Lower leg skin (tissue), 4 donors: ENCODE results near the gene HYDIN. TPM values are rescaled to one million over a fixed set of nuclear protein-coding genes. Genes with fewer than 3 reads are reported as not detected.

Experiments
- DNase-seq, 2 donors: peaks; one replicate each; pipeline ENCODE4 v3.0.0-alpha.2; 2019; ENCODE audit warnings: low spot score in 2 of 2
- H3K4me3 ChIP-seq: fragments of 200-600 bp; sonication (generic); 2 replicates; pipeline ENCODE4 v1.5.1; 2017; ENCODE audit warnings: mild to moderate bottlenecking, low read depth; ENCODE audit not compliant: poor library complexity, severe bottlenecking
- POLR2A ChIP-seq, 2 donors: fragments of 450-650 bp; IDR thresholded peaks; one replicate each; pipeline ENCODE4 v1.6.1; 2016 to 2017; ENCODE audit warnings: antibody characterized with exemption in 2 of 2, mild to moderate bottlenecking in 1 of 2, moderate library complexity in 1 of 2
- WGBS, 2 donors: methylation state at CpG; one replicate each; pipeline ENCODE4 v1.1.5; 2018; 5-methylcytosine and 5-hydroxymethylcytosine counted together
- intact Hi-C: fragments of 100-400 bp; cut with DNase I; formaldehyde crosslinking; loops from one replicate; pipeline ENCODE4 v1.15.0; 2023; ENCODE audit warnings: low total_unique reads
- total RNA-seq, 4 donors: library from RNA; depleted of rRNA; stranded (reverse); fragments of >200 nt; gene quantifications; one replicate each; pipeline ENCODE4 v1.1.0, GENCODE V29; 2016
- TF ChIP-seq, protein P1 (sequence below), 3 donors: fragments of 450-650 bp; IDR thresholded peaks; one replicate each; pipeline ENCODE4 v1.5.1; 2016; ENCODE audit warnings: antibody characterized with exemption in 3 of 3, mild to moderate bottlenecking in 3 of 3, moderate library complexity in 2 of 3

The HYDIN gene
- total RNA-seq, 4 donors from 2014 or later, result 0.15 to 2.3 (median 1.5) TPM; not detected in 1

DNA sequence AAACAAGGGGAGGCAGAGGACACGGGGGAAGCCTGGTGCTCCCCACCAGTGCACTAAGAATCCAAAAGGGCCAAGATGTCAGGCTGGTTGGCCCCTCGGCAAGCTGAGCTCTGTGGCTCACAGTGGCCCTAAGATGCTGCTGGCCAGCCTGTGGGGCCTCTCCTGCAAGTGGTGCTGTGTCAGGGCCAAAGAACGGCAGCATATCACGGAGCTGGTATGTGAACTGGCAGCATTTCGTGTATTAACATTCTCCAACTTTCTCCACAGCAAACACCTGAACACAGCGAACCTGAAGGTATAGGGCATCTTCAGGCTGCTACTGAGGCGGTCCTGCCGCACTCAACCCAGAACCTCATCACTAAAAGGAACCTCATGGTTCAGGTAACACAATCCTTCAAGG is 464.3 kb downstream of the HYDIN start:
- DNase-seq, result no peak
- intact Hi-C loops, result no loop called here
- H3K4me3 ChIP-seq, result no peak overlapping the region
- no peak for TF ChIP-seq POLR2A (IDR thresholded peaks at IDR 0.05)
- TF ChIP-seq, protein P1, sequence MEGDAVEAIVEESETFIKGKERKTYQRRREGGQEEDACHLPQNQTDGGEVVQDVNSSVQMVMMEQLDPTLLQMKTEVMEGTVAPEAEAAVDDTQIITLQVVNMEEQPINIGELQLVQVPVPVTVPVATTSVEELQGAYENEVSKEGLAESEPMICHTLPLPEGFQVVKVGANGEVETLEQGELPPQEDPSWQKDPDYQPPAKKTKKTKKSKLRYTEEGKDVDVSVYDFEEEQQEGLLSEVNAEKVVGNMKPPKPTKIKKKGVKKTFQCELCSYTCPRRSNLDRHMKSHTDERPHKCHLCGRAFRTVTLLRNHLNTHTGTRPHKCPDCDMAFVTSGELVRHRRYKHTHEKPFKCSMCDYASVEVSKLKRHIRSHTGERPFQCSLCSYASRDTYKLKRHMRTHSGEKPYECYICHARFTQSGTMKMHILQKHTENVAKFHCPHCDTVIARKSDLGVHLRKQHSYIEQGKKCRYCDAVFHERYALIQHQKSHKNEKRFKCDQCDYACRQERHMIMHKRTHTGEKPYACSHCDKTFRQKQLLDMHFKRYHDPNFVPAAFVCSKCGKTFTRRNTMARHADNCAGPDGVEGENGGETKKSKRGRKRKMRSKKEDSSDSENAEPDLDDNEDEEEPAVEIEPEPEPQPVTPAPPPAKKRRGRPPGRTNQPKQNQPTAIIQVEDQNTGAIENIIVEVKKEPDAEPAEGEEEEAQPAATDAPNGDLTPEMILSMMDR (IDR thresholded peaks at IDR 0.05), result no peak
- 86 to 91% methylated on average over 8 of the region's 8 CpGs for WGBS, 2 donors

DNA sequence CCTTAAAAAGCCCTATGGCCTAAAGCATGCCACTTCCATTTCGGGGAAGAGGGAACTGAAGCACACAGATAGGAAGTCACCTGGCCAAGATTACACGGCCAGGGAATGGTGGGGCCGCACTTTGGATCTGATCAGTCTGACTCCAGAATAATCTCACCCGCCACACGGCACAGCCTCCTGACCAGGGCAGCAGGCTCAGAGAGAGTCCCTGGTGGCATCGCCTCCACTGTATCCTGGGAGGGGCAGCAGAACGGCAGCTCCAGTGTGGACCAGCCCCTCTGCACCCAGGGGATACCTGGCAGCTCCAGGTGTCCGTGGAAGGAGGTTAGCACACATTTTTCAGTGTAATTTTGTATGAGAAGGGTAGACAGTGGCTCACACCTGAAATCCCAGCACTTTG is 465.0 kb downstream of the HYDIN start:
- intact Hi-C loops, result no loop called here

DNA sequence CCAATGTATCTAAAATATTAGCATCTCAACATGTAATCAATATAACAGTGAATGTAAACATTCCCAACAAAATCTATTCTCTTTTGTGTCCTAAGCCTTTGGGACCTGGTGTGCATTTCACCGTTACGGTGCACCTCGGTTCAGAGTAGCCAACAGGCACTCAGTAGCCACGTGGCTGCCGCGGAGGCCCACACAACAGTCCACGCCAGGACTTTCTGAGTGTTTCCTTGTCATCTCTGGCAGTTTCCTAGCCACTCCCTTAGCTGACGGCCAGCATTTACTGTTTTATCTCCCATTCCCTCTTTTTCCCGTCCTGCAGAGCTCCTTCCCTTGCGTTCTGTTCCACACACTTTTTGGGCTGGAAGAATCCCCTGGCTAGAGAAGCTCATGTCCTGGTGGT is 465.9 kb downstream of the HYDIN start:
- TF ChIP-seq, protein P1 (IDR thresholded peaks at IDR 0.05), result no peak
- no peak for TF ChIP-seq POLR2A (IDR thresholded peaks at IDR 0.05)
- DNase-seq, result no peak
- intact Hi-C loops, result loop anchor here (5.0 kb wide), 1 partner anchor 82 kb away; no protein-coding TSS in a partner anchor
- 72 to 89% methylated on average over 10 of the region's 10 CpGs for WGBS, 2 donors
- H3K4me3 ChIP-seq, result no peak overlapping the region

More for the DNA sequence above, 465.0 kb downstream of the HYDIN start:
- WGBS, 2 donors, result 88 to 94% methylated on average over 8 of the region's 8 CpGs
- no peak for DNase-seq
- TF ChIP-seq, protein P1 (IDR thresholded peaks at IDR 0.05), result no peak
- TF ChIP-seq POLR2A (IDR thresholded peaks at IDR 0.05), result no peak
- H3K4me3 ChIP-seq, result no peak overlapping the region

DNA sequence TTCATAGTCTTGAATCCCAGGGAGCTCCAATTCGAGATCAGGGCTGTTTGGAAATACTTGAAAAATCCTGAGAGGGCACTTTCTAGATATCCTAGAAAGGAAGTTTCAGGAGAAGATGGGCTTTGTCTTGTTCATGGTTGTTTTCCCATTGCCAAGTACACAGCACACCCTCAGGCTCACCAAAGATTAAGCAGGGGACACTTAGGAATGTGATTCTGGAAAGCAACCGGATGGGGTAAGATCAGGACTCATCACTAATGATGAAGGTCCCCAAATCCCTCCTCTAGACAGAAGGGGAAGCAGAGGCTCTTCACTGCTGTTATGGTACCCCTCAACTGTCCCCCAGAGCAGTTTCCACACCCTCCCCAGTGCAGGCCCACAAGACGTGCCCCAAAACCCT is 470.3 kb downstream of the HYDIN start:
- TF ChIP-seq, protein P1 (IDR thresholded peaks at IDR 0.05), result no peak
- TF ChIP-seq POLR2A (IDR thresholded peaks at IDR 0.05), result no peak
- H3K4me3 ChIP-seq, result no peak overlapping the region
- 57 to 66% methylated on average over 3 of the region's 3 CpGs for WGBS, 2 donors
- no peak for DNase-seq
- intact Hi-C loops, result loop anchor here (5.0 kb wide), 1 partner anchor 78 kb away; no protein-coding TSS in a partner anchor

DNA sequence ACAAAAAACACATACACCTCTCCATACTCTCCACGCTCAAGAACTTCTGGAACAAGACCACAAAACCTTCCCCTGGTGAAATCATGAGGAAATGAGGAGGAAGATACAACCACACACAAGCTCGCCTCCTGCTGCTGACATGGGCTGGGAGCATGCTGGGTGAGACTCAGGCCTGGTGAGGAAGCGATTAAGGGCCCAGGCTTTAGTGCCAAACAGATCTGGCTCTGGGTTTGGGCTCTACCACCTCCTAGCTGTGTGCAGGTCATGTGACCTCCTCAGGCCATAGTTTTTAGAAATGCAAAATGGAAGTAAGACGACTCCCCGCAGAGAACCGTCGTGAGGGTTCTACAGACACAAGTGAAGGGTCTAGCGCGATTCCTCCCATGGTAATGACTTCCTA is 470.9 kb downstream of the HYDIN start:
- H3K4me3 ChIP-seq, result no peak overlapping the region
- no peak for TF ChIP-seq POLR2A (IDR thresholded peaks at IDR 0.05)
- TF ChIP-seq, protein P1 (IDR thresholded peaks at IDR 0.05), result no peak
- WGBS, 2 donors, result 75 to 77% methylated on average over 9 of the region's 9 CpGs
- no peak for DNase-seq
- intact Hi-C loops, result loop anchor here (5.0 kb wide), 1 partner anchor 77 kb away; no protein-coding TSS in a partner anchor

GRCh38 chr16:70758786-70759185 is 471.7 kb downstream of the HYDIN start:
- no peak overlapping the region for H3K4me3 ChIP-seq
- WGBS, 2 donors, result 59 to 76% methylated on average over 10 of the region's 10 CpGs
- intact Hi-C loops, result no loop called here
- TF ChIP-seq, protein P1 (IDR thresholded peaks at IDR 0.05), result no peak
- TF ChIP-seq POLR2A (IDR thresholded peaks at IDR 0.05), result no peak
- no peak for DNase-seq
